NCI-H2107 treated with DMSO at 0.1 percent for 48 hours (cell line): ENCODE measurements around the gene IL15.
"Not testable (repeated sequence)": the region's sequence is repeated elsewhere in the genome, so short reads cannot be mapped to it uniquely, and the experiment has no call there.

Experiments
- DNase-seq: peaks from one replicate; lab custom pipeline; 2025; ENCODE audit not compliant: unreplicated experiment; lab: John Stamatoyannopoulos, UW

Gene IL15

DNA sequence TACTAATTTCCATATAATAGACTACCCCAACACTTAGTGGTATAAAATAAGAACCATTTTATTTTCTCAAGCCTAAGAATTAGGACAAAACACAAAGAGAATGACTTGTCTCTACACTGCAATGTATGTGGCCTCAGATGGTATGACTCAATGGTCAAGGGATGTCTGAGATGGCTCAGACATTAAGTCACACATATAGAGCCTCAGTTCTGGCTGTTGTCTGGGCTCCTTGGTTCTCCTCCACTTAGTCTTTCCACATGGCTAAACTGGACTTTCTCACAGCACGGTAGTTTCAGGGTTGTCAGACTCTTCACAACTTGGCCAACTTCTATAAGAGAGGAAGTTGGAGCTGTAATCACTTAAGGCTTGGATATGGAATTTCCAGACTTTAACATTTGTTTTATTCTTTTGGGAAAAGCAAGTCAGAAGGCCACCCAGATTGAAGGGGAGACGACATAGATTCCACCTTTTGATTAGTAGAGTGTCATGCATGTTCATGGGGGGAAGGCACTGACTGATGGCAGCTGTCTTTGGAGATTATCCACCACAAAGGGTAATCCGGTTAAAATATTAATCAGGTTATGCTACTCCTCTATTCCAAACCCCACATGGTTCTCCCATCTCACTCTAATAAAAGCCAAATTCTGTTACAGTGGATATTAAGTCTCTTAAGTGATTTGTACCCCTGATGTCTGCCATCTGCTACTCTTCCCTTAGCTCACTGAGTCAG, 9.4 kb downstream of the IL15 start:
- no peak for DNase-seq

DNA sequence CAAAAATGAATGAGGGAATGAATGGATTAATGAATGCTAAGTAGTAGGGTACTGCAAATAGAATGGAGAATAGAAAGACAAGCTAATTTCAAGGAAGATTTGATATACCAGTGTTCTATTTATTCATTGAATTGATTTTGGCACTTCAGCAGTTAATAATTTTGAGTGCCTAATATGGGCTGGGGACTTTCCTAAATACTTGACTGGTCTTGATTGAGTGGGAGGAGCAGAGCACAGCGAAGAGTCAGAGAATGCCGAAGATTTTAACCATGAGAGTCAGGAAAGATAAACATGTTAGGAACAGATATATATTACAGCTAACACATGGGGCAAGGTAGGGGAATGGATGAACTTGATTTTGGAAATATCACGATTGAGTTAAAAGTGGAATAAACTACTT, 10.6 kb downstream of the IL15 start:
- no peak for DNase-seq

DNA sequence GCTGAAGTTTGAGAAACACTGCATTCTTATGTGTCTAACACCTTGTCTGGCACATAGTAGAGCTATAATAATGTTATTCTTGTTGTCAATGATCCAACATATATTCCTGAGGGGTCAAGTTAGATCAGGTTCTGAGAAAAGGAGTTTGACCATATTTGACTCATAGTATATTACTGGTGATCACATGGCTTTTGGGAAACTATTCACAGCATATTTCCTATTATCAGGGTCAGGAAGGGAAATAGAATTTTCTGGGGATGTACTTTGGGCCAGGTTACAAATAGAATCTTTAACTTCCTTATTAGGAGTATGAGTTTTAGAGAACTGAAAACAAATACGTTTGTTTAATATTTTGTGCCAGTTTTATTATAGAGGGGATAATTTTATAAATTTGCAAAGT, 11.6 kb downstream of the IL15 start:
- DNase-seq, result no peak

DNA sequence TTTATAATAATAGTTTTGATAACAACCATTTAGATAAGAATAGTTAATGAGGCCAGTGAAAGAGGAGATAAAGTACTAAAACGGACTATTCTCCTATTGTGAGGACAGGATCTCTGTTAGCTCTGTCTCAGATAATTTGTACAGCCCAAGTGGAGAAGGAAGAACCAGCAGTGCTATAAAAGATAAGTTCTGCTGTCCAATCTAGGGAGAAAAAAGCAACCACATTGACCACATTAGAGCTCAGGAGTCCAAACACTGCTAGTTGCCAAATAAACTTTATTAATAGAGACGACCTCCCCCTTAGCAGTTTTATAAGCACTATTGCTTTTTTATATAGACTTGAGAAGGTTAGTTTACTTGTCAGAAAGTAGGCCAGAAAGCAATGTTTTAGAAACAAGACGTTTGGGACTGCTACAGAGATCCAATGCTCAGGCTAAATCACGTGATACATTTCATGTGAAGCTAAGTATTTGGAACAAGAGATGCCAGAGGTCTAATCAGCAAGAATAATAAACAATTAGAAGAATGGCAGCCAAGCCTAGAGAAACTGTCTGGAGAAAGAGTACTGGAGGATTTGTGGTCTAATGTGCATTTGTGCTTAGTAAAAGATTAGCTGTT, 15.9 kb downstream of the IL15 start:
- DNase-seq, result no peak

DNA sequence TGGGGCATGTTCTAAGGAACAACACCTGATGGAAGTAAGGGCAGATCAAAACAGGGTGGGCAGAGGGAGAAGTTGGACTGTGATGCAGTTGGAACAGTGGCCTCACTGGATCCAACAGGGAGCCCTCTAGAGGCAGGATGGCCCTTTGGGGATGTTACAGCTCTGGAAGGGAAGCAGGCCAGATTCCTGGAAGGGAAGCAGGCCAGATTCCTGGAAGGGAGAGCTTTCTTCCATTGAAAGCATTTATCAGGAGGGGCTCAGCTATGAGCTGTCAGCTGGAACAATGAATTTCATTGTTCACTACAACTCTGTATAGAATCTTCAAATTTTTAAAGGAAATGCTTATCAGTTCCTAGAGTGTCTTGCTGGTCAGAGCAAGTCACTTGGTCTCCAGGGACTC, 17.7 kb downstream of the IL15 start:
- DNase-seq, result no peak

DNA sequence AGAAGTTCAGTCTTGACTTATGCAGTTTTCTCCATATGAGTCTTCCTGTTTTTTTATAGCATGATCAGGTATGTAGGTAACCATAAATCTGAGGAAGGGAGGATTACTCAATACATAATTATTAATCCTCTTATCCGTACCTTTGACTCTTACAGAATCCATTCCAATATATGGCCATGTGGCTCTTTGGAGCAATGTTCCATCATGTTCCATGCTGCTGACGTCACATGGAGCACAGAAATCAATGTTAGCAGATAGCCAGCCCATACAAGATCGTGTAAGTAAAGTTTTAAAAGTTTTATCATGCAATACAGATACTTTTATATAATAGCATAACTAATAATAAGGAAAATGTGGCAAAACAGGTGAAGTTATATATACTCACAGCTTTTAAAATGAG, 19.6 kb downstream of the IL15 start:
- no peak for DNase-seq

DNA sequence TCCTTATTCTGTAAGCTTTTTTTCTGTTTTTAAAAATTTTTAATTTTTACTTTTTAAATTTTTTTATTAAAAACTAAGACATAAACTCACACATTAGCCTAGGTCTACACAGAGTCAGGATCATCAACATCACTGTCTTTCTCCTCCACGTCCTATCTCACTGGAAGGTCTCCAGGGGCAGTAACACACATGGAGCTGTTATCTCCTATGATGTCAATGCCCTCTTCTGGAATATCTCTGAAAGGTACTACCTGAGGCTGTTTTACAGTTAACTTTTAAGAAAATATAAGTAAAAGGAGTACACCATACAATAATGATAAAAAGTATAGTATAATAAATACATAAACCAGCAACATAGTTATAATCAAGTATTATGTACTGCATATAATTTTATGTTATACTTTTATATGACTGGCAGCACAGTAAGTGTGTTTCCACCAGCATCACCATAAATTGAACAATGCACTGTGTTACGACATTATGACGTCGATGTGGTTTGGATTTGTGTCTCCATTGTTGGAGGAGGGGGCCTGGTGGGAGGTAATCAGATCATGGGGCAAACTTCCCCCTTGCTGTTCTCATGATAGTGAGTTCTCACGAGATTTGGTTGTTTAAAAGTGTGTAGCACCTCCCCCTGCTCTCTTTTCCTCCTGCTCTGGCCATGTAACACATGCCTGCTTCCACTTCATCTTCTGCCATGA, 21.3 kb downstream of the IL15 start:
- no peak for DNase-seq

DNA sequence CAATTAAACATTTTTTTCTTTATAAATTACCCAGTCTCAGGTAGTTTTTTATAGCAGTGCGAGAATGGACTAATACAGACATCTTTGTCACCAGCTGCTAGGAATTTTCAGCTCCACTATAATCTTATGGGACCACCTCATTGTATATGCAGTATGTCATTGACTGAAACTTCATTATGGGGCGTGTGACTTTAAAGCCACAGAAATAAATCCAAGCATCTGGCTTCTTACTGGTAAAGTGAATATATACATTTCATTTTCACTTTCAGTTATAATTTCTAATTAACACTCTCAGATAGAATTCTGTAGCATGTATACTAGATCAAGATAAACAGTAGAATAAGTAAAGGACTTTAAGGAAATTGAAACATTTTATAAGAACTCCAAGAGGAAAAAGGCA, 21.9 kb downstream of the IL15 start:
- DNase-seq, result no peak

DNA sequence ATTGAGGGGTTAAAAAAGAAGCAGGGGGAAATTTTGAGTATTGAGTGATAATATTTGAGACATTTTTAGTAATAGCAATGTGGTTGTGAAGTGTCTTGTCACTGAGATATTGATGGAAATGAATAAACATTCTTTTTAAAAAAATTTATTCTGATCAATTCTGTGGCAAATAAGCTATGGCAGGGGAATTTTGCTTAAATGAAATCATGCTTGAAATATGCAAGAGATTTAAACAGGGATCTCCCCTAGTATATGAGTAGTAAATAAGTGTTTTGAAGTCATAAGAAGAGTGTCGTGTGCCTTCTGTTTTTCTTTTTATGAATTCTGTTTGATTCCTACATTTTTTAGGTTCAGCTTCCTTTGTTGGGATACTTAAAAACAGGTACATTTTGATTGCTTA, 23.2 kb downstream of the IL15 start:
- DNase-seq, result no peak

DNA sequence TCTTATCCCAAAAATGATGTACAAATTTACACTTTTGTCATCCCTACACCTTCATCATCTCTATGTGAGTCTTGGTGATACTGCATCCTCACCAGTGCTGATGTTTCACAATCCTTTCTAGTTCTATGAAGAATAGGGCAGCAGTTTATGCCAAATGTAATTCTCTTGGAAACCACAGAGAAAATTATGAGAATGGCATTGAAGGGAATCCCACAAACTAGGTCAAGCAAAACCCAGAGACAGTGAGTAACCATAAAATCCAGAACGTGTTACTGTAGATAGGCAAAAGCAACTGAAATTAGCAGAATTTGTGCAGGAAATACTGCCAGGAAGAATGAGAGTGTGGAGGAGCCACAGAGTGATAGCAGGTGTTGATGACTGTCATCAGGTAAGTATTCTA, 24.5 kb downstream of the IL15 start:
- no peak for DNase-seq

DNA sequence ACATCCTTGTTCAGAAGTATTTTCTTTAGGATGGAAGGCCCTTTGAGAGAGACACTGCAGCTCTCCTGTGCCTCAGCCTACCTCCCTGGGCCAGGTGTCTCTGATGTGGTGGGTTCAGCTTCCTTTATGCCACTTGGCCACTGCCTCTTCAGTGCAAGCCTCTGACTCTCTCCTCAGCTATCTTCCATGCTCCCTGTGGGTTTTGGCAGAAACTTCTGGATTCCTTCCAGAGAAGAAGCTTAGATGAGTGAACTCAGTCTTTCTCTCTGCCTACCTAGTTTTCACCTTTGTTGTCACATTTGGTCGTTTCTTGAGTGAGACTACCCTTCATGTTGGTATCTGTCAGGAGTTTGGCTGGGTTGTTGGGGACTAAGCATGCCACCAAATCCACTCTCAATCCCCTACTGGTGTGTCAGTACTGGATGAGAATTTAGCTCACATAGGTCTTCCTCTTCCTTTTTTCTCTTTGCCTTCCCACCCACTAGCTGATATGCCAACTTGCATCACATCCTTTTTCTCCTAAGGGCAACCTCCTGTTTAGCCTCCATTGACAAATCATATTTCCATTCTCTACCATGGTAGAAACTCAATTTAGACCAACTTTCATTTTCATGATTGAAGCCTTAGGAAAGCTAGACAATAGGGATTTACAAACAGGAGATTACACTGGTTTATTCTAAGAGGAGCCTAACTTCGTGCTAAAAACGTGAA, 32.0 kb downstream of the IL15 start:
- DNase-seq, result no peak

DNA sequence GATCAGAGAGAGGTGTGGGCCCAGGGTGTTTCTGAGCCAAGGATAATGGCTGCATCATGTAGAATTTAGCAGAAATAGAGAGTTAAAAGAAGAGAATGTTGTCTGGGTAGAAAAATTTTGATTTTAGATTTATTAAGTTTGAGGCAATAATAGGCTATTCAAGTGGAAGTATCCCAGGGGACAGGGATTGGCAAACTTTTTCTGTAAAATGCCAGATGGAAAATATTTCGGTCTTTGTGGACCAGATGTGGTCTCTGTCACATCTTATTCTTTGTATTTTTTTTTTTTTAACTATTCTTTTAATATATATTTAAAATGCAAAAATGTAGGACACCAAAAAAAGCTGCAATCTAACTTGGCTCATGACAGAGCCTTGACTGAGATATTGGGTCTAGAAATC, 33.1 kb downstream of the IL15 start:
- DNase-seq, result no peak

DNA sequence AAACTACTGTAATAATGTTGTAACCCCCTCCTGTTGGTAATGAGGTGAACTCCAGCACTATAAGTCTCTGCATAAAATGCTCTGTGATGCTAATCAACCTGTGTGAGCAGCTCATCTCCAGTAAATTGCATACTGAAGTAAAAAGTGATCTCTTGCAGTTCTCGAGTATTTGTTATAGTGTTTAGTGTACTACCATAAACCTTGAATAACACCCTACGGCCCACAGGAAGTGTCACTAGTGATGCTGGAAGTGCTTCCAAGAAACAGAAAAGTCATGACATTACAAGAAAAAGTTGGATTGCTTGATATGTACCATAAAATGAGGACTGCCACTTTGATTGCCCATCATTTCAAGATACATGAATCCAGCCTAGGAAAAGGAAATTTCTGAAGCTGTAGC, 39.0 kb downstream of the IL15 start:
- no peak for DNase-seq

DNA sequence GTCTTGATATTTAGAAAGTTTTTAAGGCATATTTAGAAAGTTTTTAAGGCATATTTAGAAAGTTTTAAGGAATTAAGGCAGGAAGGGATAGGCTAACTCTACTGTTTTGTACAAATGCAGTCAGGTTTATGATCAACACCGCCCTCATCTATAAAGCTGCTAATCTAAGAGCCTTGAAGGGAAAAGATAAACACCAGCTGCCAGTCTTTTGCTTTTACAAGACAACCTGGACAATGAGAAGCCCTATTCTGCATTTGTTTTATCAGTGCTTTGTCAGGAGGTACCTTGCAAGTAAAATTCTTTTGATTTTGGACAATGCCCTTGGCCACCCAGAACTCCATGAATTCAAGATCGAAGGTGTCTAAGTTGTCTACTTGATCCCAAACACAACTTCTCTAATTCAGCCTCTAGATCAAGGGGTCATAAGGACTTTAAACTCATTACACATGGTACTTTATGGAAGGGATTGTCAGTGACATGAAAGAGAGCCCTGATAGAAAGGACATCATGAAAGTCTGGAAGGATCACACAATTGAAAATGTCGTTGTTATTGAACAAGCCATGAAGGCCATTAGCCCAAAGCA, 39.8 kb downstream of the IL15 start:
- DNase-seq, result no peak

DNA sequence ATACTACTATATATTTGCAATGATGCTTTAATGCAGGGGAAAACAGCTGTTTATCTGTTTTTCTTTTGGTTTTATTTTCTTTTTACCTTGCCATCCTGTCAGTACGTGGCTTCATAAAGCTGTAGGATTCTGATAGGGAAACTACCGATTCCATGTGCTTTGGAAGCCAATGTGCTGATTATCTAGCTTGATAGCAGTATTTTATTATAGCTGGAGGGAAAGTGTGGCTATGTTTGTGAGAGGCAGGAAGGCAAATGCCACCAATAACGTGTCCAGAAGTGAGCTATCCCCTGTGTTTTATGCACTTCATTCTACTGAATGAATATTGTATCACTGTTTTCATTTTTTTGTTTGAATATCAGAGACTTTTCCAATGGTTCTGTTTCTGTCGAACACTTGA, 43.7 kb downstream of the IL15 start:
- DNase-seq, result no peak

DNA sequence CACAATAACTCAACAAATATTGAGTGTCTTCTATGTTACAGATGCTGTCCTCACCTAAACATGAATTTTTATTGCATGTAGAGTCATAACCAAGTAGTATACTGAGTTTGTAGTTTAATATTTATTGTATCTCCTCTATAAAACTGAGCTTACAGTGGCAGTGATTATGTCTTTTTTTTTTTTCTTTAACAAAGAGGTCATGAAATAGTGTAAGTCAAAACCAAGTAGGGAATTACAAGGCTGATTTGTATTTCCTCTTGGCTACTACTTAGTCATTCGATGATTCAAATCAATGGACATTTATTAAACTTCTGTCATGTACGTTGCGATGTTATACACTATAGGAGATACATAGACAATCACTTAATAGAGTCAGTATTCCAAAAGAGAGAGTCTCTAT, 48.4 kb downstream of the IL15 start:
- DNase-seq, result no peak

DNA sequence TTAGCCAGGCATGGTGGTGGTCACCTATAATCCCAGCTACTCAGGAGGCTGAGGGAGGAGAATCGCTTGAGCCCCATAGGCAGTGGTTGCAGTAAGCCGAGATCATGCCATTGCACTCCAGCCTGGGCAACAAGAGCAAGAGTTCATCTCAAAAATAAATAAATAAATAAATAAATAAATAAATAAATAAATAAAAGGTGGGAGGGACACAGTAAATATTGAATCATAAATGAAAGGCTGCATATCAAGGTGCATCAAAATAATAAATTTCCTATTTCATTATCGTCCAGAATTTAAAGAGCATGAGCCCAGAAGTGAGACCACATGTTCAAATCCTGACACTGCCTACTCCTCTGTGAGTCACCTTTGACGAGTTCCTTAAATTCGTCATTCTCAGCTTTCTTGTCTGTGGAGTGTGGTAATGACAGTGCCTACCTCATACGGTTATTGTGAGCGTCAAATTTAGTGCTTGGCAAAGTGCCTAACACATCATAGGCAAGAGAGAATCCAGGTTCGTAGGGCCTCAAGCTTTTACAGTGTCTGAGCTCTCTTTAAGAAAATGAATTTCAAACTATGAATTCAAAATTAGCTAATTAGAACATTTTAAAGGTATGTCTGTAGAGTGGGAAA, 49.9 kb downstream of the IL15 start:
- DNase-seq, result no peak

DNA sequence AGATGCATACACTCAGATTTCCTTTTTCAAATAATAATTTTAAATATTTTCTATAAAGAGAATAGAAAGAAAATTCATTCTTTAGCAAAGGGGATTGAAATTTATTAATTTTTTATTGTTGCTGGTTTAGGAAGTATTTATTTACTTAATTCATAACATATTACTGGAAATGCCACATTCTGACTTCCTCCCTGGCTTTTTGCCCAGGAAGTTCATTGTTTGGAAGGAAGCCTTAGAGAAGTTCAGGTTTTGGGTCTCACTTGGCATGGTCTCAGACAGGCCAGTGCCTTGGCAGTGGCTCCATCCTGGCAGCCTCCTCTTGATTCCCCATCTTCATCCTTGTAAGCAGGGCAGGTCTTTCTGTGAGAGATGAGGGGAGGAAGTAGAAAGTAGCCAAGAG, 50.5 kb downstream of the IL15 start:
- DNase-seq, result no peak

DNA sequence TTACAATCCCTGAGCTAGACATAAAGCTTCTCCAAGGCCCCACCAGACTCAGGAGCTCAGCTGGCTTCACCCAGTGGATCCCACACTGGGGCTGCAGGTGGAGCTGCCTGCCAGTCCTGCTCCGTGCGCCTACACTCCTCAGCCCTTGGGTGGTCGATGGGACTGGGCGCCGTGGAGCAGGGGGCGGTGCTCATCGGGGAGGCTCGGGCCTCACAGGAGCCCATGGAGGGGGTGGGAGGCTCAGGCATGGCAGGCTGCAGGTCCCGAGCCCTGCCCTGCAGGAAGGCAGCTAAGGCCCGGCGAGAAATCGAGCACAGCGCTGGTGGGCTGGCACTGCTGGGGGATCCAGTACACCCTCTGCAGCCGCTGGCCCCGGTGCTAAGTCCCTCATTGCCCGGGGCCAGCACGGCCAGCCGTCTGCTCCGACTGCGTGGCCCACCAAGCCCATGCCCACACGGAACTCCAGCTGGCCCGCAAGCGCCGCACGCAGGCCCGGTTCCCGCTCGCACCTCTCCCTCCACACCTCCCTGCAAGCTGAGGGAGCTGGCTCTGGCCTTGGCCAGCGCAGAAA, 53.4 kb downstream of the IL15 start:
- DNase-seq, result not testable (repeated sequence)

DNA sequence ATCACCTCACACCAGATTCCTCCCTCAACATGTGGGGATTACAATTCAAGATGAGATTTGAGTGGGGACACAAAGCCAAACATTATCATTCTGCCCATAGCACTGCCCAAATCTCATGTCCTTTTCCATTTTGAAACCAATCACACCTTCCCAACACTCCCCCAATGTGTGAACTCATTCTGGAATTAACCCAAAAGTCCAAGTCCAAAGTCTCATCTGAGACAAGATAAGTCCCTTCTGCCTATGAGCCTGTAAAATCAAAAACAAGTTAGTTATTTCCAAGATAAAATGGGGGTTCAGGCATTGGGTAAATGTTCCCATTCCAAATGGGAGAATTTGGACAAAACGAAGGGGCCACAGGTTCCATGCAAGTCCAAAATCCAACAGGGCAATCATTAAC, 54.9 kb downstream of the IL15 start:
- not testable (repeated sequence) for DNase-seq

DNA sequence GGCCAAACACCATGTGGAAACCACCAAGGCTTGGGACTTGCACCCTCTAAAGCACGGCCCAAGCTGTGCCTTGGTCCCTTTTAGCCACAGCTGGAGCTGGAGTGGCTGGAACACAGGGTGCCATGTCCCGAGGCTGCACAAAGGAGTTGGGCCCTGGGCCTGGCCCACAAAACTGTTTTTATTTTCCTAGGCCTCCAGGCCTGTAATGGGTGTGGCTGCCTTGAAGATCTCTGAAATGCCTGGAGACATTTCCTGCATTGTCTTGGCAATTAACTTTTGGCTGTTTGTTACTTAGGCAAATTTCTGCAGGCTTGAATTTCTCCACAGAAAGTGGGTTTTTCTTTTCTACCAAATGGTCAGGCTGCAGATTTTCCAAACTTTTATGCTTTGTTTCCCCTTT, 55.7 kb downstream of the IL15 start:
- DNase-seq, result no peak
